Pulmonary artery endothelial cell (primary cell): ENCODE data around the gene BCL11A. TPM values are rescaled to one million over a fixed set of nuclear protein-coding genes. Genes with fewer than 3 reads are reported as not detected.

Source experiments
- DNase-seq: peaks from one replicate; pipeline ENCODE4 v3.0.0-alpha.2; 2011; ENCODE audit warnings: low read depth, low spot score
- total RNA-seq: library from RNA; depleted of rRNA; stranded (reverse); fragments of >200 nt; gene quantifications from 2 replicates; pipeline ENCODE4 v1.2.3, GENCODE V29; 2014

BCL11A gene
- total RNA-seq, 1 donor from 2014 or later = 0.07 TPM

- no peak for DNase-seq
Measured at GRCh38 chr2:60410456-60411146, 142.9 kb downstream of the BCL11A start.

DNA sequence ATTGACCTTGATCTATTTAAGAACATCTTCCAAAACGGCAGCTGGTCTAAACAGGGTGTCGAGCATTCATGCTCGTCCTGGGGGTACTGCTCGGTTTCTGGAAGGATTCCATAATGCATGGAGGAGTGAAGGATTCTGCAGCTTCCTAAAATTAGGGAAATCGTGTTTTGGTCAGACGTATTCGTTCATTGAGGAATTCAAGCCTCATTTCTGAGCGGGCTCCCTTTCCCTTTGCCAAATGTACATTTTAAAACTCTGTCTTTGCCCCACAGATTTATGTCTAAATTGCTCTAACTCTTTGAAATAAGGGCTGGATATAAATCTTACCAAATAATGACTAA lies 144.0 kb downstream of the BCL11A start:
- DNase-seq = no peak

DNA sequence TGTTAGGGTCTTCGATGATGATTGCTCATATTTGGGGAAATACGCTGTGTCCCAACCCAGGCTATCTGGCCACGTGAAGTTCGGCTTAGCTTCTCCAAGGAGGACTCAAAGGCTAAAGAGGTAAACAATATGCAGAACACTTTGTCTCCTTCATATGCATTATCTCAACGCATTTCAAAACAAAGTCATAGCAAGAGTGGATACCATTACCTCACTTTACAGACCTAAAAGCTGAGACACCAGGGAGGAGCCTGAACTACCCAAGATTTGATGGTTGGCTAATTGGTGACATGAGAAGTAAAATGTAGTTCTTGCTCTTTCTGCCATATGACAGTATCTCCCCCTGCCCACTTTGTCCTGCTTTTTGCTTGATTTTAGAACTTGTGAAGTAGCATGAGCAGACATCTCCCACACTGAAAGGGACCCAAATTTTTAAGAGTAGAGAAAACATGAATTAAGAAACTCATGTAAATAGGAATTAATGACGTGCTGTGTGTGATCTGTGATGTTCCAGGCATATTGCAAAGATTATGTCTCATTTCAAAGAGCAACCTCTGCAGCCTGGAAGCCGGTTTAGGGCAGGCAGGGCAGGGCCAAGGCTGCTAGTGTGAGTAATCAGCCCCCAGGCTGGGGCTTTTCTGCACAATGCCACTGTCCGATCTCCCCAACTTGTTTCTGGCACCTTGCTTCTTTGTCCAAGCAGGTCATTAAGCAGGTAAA lies 144.5 kb downstream of the BCL11A start:
- DNase-seq = no peak

GRCh38 chr2:60408207-60408606 lies 145.2 kb downstream of the BCL11A start:
- no peak for DNase-seq

DNA sequence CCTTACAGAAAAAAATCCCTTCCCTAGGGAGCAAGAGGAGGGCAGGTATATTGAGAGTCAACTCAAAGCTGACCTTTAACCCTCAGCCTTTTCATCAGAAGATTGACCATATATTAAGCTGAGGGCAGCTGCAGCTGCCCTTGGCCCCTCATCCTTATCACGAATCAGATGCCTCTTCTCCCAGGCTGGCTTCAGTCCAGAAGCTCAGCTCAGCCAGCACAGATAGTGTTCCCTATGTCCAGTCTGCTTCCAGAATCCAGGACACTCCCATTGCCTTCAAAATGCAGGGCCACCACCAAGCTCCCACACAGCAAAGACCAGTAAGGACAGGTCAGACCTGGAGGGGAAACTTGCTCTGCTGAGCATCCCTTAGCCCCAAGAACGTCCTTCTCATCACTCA lies 146.1 kb downstream of the BCL11A start:
- DNase-seq = no peak

DNA sequence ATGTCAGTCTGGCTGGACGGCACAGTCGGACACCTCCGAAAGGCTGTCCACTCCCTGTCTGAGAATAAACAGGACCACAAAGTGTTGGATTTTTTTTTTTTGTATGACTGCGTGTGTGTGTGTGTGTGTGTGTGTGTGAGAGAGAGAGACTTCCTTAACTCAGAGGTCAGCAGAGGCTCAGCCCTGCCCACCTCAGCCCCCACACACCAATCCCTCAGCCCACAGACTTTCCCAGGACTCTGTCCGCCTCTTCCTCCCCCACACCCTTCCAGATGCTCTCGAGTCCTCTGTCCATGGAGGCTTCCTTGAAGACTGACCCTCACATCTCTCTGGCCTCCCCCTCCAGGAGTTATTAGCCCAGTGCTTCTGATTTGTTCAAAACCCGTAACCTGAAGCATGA lies 147.3 kb downstream of the BCL11A start:
- DNase-seq = no peak

DNA sequence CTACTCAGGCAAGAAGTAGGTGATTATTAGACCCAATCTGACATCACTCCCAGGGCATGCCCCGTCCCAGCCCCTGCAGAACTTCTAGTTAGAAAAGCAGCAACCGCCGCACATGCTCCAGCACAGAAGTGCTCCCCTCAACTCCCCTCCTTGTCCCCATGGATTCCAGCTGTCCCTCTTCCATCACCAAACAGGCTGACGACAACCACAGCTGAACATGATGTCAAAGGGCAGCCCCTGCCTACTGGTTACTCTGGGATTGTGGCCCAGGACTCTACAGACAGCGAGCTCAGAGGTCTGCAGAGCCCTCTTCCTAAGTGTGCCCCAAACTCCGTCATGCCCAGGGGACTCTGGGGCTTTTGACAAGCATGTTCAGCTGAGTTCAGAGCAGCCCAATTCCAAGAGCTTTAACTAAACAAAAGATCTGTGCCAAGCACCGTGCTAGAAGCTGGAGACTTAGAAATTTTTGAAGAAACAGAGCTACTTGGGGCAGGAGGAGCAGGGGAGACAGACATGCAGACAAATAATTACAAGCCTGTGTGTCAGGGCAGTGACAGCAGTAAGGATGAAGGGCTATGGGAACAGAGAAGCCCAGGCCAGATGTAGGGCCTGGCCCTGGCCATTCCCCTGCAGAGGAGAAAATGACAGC lies 148.1 kb downstream of the BCL11A start:
- DNase-seq = no peak

Other genes with a start within 250 kb of the BCL11A start
- 11.3 and 15.1 TPM in 2 replicates for gene PAPOLG, start 202.6 kb upstream of the BCL11A start, total RNA-seq